ENCODE measurements around the gene TMED10. TPM values are rescaled to one million over a fixed set of nuclear protein-coding genes. Genes with fewer than 3 reads are reported as not detected.

The TMED10 gene
- total and polyA plus RNA-seq, 2 donors (not counting 3 experiments of a cell fraction or from before 2014, with no cell fraction given), result 338 to 342 TPM

- Histone ChIP-seq H3K9me1 (replicated peaks; ENCODE audit: control insufficient read depth, extremely low read depth, insufficient read depth, low read length) (no peaks in the 10 kb centered on the region), H3K27ac (ENCODE audit: insufficient read depth, low read depth, low read length) (no peak overlapping the region), H3K9ac (replicated peaks; ENCODE audit: extremely low read depth, insufficient read depth, low read length) (no peak overlapping the region), H3K4me3 (replicated peaks in 1 of 3; ENCODE audit: insufficient read depth in 1 of 3, low read depth in 1 of 3, low read length in 3 of 3) (no peak overlapping the region), H3K4me2 (ENCODE audit: insufficient read depth, low read length) (no peak overlapping the region), H4K20me1 (replicated peaks; ENCODE audit: control insufficient read depth, extremely low read depth, insufficient read depth, low read length) (no peaks in the 10 kb centered on the region), H3K4me1 (ENCODE audit: control insufficient read depth, extremely low read depth, insufficient read depth, low read length) (no peaks in the 10 kb centered on the region), H3K36me3 (ENCODE audit: control insufficient read depth in 2 of 2, extremely low read depth in 1 of 2, insufficient read depth in 2 of 2, low read length in 2 of 2) (peaks cover 10 to 32% of the 10 kb centered on the region in 2 experiments), H3K27me3 (ENCODE audit: control insufficient read depth in 2 of 2, insufficient read depth in 2 of 2, low read length in 2 of 2) (no peaks in the 10 kb centered on the region), H2AFZ (ENCODE audit: low read depth, low read length) (no peak overlapping the region), H3K79me2 (ENCODE audit: control insufficient read depth, insufficient read depth, low read length) (no peaks in the 10 kb centered on the region), H3K9me3 (replicated peaks; ENCODE audit: control insufficient read depth, insufficient read depth, low read length) (no peaks in the 10 kb centered on the region)
- TF ChIP-seq, protein P1, sequence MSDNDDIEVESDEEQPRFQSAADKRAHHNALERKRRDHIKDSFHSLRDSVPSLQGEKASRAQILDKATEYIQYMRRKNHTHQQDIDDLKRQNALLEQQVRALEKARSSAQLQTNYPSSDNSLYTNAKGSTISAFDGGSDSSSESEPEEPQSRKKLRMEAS (IDR thresholded peaks at IDR 0.05; ENCODE audit: insufficient read depth, insufficient read length), result no peak
- TF ChIP-seq EZH2 (IDR thresholded peaks at IDR 0.05; ENCODE audit: borderline replicate concordance, low read depth, low read length, severe bottlenecking), result no peak
- no peak for TF ChIP-seq FOS (IDR thresholded peaks at IDR 0.05; ENCODE audit: borderline replicate concordance, insufficient read depth, low read length)
- TF ChIP-seq POLR2A (IDR thresholded peaks at IDR 0.05; ENCODE audit: low read depth, low read length), result no peak
- TF ChIP-seq GATA2 (IDR thresholded peaks at IDR 0.05; ENCODE audit: insufficient read depth, insufficient read length, low read depth, low read length), result no peak
- TF ChIP-seq, protein P2, sequence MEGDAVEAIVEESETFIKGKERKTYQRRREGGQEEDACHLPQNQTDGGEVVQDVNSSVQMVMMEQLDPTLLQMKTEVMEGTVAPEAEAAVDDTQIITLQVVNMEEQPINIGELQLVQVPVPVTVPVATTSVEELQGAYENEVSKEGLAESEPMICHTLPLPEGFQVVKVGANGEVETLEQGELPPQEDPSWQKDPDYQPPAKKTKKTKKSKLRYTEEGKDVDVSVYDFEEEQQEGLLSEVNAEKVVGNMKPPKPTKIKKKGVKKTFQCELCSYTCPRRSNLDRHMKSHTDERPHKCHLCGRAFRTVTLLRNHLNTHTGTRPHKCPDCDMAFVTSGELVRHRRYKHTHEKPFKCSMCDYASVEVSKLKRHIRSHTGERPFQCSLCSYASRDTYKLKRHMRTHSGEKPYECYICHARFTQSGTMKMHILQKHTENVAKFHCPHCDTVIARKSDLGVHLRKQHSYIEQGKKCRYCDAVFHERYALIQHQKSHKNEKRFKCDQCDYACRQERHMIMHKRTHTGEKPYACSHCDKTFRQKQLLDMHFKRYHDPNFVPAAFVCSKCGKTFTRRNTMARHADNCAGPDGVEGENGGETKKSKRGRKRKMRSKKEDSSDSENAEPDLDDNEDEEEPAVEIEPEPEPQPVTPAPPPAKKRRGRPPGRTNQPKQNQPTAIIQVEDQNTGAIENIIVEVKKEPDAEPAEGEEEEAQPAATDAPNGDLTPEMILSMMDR (IDR thresholded peaks at IDR 0.05; ENCODE audit: extremely low read depth in 1 of 2, insufficient read depth in 1 of 2, low read depth in 1 of 2, low read length in 2 of 2), result no peak
- TF ChIP-seq POLR2AphosphoS5 (IDR thresholded peaks at IDR 0.05; ENCODE audit: insufficient read depth, low read depth, low read length), result no peak
- no peak for TF ChIP-seq JUN (IDR thresholded peaks at IDR 0.05; ENCODE audit: borderline replicate concordance, insufficient read depth, insufficient read length, low read depth)
- TF ChIP-seq MYC (IDR thresholded peaks at IDR 0.05; ENCODE audit: low read depth, low read length), result no peak
- DNase-seq (ENCODE audit: low read depth, low spot score) (no peak), FAIRE-seq (no peak)
- no TSS peak for BruUV-seq (replicated peaks)
- dilution Hi-C loops (cut with MboI; ENCODE audit: extremely low pct_ligation_motif_present, low sequenced_read_pairs) (no loop called here), intact Hi-C loops (cut with micrococcal nuclease) (loop anchor here (5.0 kb wide), 1 partner anchor 592 kb away; no protein-coding TSS in a partner anchor)
- ChIA-PET POLR2A (no interaction called here), CTCF (interaction anchor here (1.2 to 1.8 kb wide), 4 partner anchors 9 to 249 kb away, joined by 3 to 4 read pairs (median 4); no protein-coding TSS in a partner anchor)
Observed at GRCh38 chr14:75109877-75110276, 66.5 kb downstream of the TMED10 start.
